Measurements from ENCODE around the gene ZNF668. TPM values are rescaled to one million over a fixed set of nuclear protein-coding genes. Genes with fewer than 3 reads are reported as not detected.

Gene ZNF668
- total and polyA plus RNA-seq, 2 of the 4 experiments (the other 2 are of a cell fraction) = 4.5 to 11.6 TPM

GRCh38 chr16:31110106-31111034 lies 36.3 kb upstream of the ZNF668 start:
- no peak overlapping the region for H3K4me3 ChIP-seq (ENCODE audit: insufficient read depth, low read depth, low read length)
- H3K27ac ChIP-seq (ENCODE audit: insufficient read depth, low read length) = no peak overlapping the region
- BruUV-seq (replicated peaks) = no TSS peak
- ChIA-PET CTCF (no interaction called here), POLR2A (ENCODE audit: unreplicated experiment) (no interaction called here)
- H3K9me3 ChIP-seq (ENCODE audit: control insufficient read depth, insufficient read depth, low read length) = no peaks in the 10 kb centered on the region
- H3K56ac ChIP-seq (ENCODE audit: extremely low read depth, insufficient read depth, low read length) = no peak overlapping the region
- no peak overlapping the region for H2BK5ac ChIP-seq (ENCODE audit: low read depth, low read length, poor library complexity, severe bottlenecking)
- DNase-seq (no peak), ATAC-seq (ENCODE audit: low read depth) (no peak)
- intact Hi-C loops (cut with micrococcal nuclease) (no loop called here), in situ Hi-C loops (cut with MboI; ENCODE audit: low sequenced_read_pairs) (no loop called here), dilution Hi-C loops (cut with HindIII; ENCODE audit: low sequenced_read_pairs, unreplicated experiment) (no loop called here)
- H2BK15ac ChIP-seq (ENCODE audit: low read depth, low read length) = no peak overlapping the region
- no peak overlapping the region for H3K18ac ChIP-seq (ENCODE audit: low read depth, low read length)
- H3K36me3 ChIP-seq (ENCODE audit: control insufficient read depth, insufficient read depth, low read length) = peaks cover 40% of the 10 kb centered on the region
- no peak overlapping the region for H2BK20ac ChIP-seq (ENCODE audit: low read depth, low read length)
- H3K4ac ChIP-seq (ENCODE audit: low read depth, low read length) = no peak overlapping the region
- no peak overlapping the region for H4K5ac ChIP-seq (ENCODE audit: low read depth, low read length)
- H3K4me2 ChIP-seq (ENCODE audit: low read depth, low read length) = no peak overlapping the region
- H3K14ac ChIP-seq (replicated peaks; ENCODE audit: low read depth, low read length) = no peak overlapping the region
- H2BK120ac ChIP-seq (ENCODE audit: low read depth, low read length) = no peak overlapping the region
- H3K4me1 ChIP-seq (ENCODE audit: control insufficient read depth, insufficient read depth, low read length) = peaks cover 5% of the 10 kb centered on the region
- no peak overlapping the region for H3K23ac ChIP-seq (ENCODE audit: low read depth, low read length)
- TF ChIP-seq USF2 (IDR thresholded peaks at IDR 0.05; ENCODE audit: low read depth, low read length) = no peak
- no peak overlapping the region for H3K9ac ChIP-seq (ENCODE audit: low read depth, low read length)
- H3K27me3 ChIP-seq (ENCODE audit: control insufficient read depth, insufficient read depth, low read length) = no peaks in the 10 kb centered on the region
- peaks cover 18 to 41% of the 10 kb centered on the region in 2 experiments for H3K79me1 ChIP-seq (ENCODE audit: low read depth in 1 of 2, low read length in 2 of 2)
- H4K20me1 ChIP-seq (ENCODE audit: insufficient read depth, low read length) = no peaks in the 10 kb centered on the region; the same call in 1 of the 2 replicates
- no peak overlapping the region for H4K8ac ChIP-seq (ENCODE audit: low read depth in 2 of 2, low read length in 2 of 2)
- no peak overlapping the region; the same call in 1 of the 2 replicates for H2AK5ac ChIP-seq (ENCODE audit: low read depth, low read length)
- 99% methylated on average over 13 of the region's 26 CpGs; no CpG with 5 or more reads in 1 of the 2 experiments for WGBS, 2 experiments (ENCODE audit: extremely low coverage in 2 of 2, insufficient read length in 1 of 2)
- H2AK9ac ChIP-seq (replicated peaks; ENCODE audit: low read depth, low read length, poor library complexity) = peak overlapping the region; percentile 5
- no peak overlapping the region for H4K91ac ChIP-seq (ENCODE audit: insufficient read depth, low read depth, low read length)
- peaks cover 11% of the 10 kb centered on the region; the same call in 1 of the 2 replicates for H3K9me1 ChIP-seq (ENCODE audit: insufficient read depth, low read length)
- H2AFZ ChIP-seq (replicated peaks; ENCODE audit: low read length, poor library complexity) = no peak overlapping the region

Measured in IMR-90 (cell line).